ENCODE data around the gene ZNF396. TPM values are rescaled to one million over a fixed set of nuclear protein-coding genes. Genes with fewer than 3 reads are reported as not detected.

The ZNF396 gene
- total RNA-seq, 6 donors from 2014 or later: 1.8 to 7.3 (median 3.5) TPM

DNA sequence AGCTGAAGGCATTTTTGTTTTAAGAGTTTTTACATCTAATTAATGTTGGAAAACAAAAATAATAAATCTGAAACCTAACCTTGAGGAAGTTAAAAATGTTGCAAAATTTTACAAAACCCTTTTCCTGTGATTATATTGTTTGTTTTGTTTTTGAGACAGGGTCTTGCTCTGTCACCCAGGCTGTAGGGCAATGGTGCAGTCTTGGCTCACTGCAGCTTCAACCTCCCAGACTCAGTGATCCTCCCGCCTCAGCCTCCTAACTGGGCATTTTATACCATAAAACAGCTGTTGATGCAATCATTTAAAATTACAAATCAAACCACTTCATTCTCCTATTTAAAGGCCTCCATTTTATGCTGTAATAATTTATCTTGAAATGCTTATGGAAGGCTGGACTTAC lies 31.2 kb downstream of the ZNF396 start:
- TF ChIP-seq POLR2AphosphoS5 (IDR thresholded peaks at IDR 0.05): no peak
- no peak for TF ChIP-seq EP300 (IDR thresholded peaks at IDR 0.05)
- TF ChIP-seq, protein P1, sequence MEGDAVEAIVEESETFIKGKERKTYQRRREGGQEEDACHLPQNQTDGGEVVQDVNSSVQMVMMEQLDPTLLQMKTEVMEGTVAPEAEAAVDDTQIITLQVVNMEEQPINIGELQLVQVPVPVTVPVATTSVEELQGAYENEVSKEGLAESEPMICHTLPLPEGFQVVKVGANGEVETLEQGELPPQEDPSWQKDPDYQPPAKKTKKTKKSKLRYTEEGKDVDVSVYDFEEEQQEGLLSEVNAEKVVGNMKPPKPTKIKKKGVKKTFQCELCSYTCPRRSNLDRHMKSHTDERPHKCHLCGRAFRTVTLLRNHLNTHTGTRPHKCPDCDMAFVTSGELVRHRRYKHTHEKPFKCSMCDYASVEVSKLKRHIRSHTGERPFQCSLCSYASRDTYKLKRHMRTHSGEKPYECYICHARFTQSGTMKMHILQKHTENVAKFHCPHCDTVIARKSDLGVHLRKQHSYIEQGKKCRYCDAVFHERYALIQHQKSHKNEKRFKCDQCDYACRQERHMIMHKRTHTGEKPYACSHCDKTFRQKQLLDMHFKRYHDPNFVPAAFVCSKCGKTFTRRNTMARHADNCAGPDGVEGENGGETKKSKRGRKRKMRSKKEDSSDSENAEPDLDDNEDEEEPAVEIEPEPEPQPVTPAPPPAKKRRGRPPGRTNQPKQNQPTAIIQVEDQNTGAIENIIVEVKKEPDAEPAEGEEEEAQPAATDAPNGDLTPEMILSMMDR (IDR thresholded peaks at IDR 0.05): no peak
- no peak for TF ChIP-seq POLR2A (IDR thresholded peaks at IDR 0.05)
- peaks cover 0 to 7% (median 0%) of the 10 kb centered on the region in 4 donors for H3K36me3 ChIP-seq
- 96 to 100% methylated on average over 1 of the region's 1 CpG for WGBS, 2 donors
- H3K27ac ChIP-seq: peak overlapping the region in 2 of 4 donors; percentile 21 to 99
- H3K27me3 ChIP-seq: no peaks in the 10 kb centered on the region
- ATAC-seq (ENCODE audit: low FRiP score in 2 of 2) (no peak), DNase-seq (no peak)
- H3K4me3 ChIP-seq: no peak overlapping the region
- H3K4me1 ChIP-seq: peaks cover 23 to 38% (median 24%) of the 10 kb centered on the region in 4 donors
- no peaks in the 10 kb centered on the region for H3K9me3 ChIP-seq

DNA sequence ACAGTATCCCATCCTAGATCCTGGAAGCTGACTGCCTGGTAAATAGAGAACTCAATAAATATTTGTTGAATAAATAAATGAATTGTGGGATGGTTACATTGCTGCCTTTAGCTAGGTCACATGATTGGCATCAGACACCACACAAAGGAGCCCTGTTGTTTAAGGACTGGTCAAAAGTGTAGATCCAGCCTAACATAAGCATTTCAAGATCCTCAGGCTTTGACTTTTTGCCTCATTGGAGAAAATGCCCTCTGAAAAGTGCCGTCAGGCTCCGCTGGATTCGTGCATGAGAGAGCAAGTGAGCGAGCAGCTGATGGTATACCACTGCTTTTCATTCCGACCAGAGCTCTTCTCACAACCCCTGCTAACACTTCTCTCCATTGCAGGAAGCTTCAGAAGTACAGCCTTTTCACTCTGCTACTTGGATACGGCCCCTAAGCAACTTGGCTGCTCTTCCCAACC lies 31.6 kb downstream of the ZNF396 start:
- no peak overlapping the region for H3K4me3 ChIP-seq
- DNase-seq: no peak

DNA sequence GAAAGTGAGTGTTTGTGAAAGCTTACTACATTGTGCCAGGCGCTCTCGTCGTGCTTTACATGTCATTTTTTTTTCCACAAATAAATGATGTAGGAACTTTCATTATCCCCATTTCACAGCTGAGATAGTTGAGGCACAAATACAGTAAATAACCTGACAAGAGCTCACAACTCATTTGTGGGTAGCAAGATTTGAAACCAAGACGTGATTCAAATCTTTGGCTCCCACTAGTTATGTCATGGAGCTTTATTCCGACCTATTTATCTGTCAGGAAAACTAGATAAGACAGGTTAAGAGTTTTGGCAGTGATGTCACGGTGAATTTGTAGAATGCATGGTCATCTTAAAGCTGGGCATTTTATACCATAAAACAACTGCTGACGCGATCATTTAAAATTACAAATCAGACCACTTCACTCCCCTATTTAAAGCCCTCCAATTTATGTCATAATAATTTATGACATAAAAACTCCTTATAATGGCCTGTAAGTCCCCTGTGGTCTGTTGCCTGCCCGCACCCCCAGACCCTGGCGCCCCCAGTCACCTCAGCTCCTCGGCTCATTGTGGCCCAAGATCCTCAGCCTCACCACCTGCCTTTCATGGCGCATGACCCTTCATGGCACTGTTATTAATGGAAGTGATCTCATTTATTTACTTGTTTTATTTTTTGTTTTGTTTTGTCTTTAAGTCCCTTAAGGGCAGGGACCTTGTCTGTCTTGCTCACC lies 32.2 kb downstream of the ZNF396 start:
- 47 to 51% methylated on average over 12 of the region's 12 CpGs for WGBS, 2 donors
- H3K9me3 ChIP-seq: no peaks in the 10 kb centered on the region
- H3K36me3 ChIP-seq: peaks cover 5 to 16% (median 6%) of the 10 kb centered on the region in 4 donors
- DNase-seq (peak in 1 of 2 donors; percentile 41), ATAC-seq (ENCODE audit: low FRiP score in 2 of 2) (no peak)
- no peak for TF ChIP-seq EP300 (IDR thresholded peaks at IDR 0.05)
- TF ChIP-seq POLR2AphosphoS5 (IDR thresholded peaks at IDR 0.05): no peak
- no peak for TF ChIP-seq POLR2A (IDR thresholded peaks at IDR 0.05)
- TF ChIP-seq, protein P1 (IDR thresholded peaks at IDR 0.05): no peak
- peak overlapping the region; percentile 36 to 89 (median 80) for H3K4me3 ChIP-seq
- H3K4me1 ChIP-seq: peaks cover 23 to 47% (median 25%) of the 10 kb centered on the region in 4 donors
- no peaks in the 10 kb centered on the region for H3K27me3 ChIP-seq
- peak overlapping the region; percentile 99 to 100 (median 99) for H3K27ac ChIP-seq

More for the DNA sequence above, 31.6 kb downstream of the ZNF396 start:
- TF ChIP-seq EP300 (IDR thresholded peaks at IDR 0.05): no peak
- TF ChIP-seq POLR2AphosphoS5 (IDR thresholded peaks at IDR 0.05): no peak
- TF ChIP-seq, protein P1 (IDR thresholded peaks at IDR 0.05): no peak
- no peak for TF ChIP-seq POLR2A (IDR thresholded peaks at IDR 0.05)
- H3K9me3 ChIP-seq: no peaks in the 10 kb centered on the region
- no peak for ATAC-seq (ENCODE audit: low FRiP score in 2 of 2)
- 45 to 63% methylated on average over 6 of the region's 6 CpGs for WGBS, 2 donors
- peaks cover 23 to 43% (median 24%) of the 10 kb centered on the region in 4 donors for H3K4me1 ChIP-seq
- peak overlapping the region in 3 of 4 donors; percentile 32 to 99 (median 99) for H3K27ac ChIP-seq
- peaks cover 0 to 10% (median under 1%) of the 10 kb centered on the region in 4 donors for H3K36me3 ChIP-seq
- H3K27me3 ChIP-seq: no peaks in the 10 kb centered on the region

DNA sequence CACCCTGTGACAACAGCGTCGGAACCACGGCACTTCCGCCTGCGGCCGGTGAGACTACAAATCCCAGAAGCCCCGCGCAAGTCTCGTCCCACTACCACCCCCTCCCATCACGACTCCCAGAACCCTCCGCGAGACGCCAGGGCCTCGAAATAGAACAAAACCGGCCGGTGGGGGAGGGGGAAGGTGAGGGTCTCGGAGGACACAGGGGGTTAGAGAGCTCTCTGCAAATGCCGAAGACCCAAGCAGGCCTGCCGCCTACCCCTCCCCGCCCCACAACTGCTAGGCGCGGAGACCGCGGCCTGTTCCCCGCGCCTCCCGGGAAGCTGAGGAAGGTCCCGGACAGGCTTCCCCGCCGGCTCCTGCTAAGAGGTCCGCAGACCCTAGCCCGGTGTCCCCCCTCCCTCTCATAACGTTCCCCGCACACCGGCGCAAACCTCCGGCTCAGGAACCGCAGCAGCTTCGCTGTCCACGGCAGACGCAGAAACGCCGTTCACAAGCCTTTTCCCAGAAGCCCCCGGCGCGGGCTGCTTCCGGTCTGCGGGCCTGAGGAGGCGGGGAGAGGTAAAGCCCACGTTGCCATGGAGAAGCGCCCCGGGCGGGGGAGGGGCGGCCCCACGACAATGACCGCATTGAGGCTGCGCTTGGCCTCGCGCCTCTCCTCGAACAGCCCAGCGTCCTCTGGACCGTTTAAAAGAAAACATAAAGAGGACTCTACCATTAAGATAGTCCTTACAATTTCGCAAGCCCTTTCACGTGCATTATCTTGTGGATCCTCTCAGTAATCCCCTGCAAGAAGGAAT lies 33.0 kb downstream of the ZNF396 start, which contains the start of gene ZNF24:
TSS of gene ZNF24 (minus strand) at position 485 of the 800 bp plus-strand sequence. CDS start 3,770 bp downstream, outside the sequence.
- TF ChIP-seq, protein P1 (IDR thresholded peaks at IDR 0.05): peak in 2 of 6 experiments; percentile 4 to 7
- TF ChIP-seq POLR2AphosphoS5 (IDR thresholded peaks at IDR 0.05): peak; percentile 79 to 94
- TF ChIP-seq EP300 (IDR thresholded peaks at IDR 0.05): peak in 1 of 4 donors; percentile 53
- TF ChIP-seq POLR2A (IDR thresholded peaks at IDR 0.05): peak; percentile 47 to 96 (median 84)
- H3K9me3 ChIP-seq: no peaks in the 10 kb centered on the region
- DNase-seq (peak; percentile 97 to 99), ATAC-seq (ENCODE audit: low FRiP score in 2 of 2) (peak; percentile 98 to 99)
- no peaks in the 10 kb centered on the region for H3K27me3 ChIP-seq
- peaks cover 25 to 53% (median 29%) of the 10 kb centered on the region in 4 donors for H3K4me1 ChIP-seq
- WGBS, 2 donors: 0 to 1% methylated on average over 41 to 47 of the region's 64 CpGs
- H3K27ac ChIP-seq: peak within 1 kb of the TSS; percentile 99 to 100 (median 99)
- peak within 1 kb of the TSS; percentile 75 to 89 (median 81) for H3K4me3 ChIP-seq
- peaks cover 9 to 24% (median 13%) of the 10 kb centered on the region in 4 donors for H3K36me3 ChIP-seq

Measured in upper lobe of left lung (tissue), 6 donors.